Measurements from ENCODE around the gene RNF207. TPM values are rescaled to one million over a fixed set of nuclear protein-coding genes. Genes with fewer than 3 reads are reported as not detected.

The RNF207 gene
- total RNA-seq, 1 donor from 2014 or later: 31.0 TPM

DNA sequence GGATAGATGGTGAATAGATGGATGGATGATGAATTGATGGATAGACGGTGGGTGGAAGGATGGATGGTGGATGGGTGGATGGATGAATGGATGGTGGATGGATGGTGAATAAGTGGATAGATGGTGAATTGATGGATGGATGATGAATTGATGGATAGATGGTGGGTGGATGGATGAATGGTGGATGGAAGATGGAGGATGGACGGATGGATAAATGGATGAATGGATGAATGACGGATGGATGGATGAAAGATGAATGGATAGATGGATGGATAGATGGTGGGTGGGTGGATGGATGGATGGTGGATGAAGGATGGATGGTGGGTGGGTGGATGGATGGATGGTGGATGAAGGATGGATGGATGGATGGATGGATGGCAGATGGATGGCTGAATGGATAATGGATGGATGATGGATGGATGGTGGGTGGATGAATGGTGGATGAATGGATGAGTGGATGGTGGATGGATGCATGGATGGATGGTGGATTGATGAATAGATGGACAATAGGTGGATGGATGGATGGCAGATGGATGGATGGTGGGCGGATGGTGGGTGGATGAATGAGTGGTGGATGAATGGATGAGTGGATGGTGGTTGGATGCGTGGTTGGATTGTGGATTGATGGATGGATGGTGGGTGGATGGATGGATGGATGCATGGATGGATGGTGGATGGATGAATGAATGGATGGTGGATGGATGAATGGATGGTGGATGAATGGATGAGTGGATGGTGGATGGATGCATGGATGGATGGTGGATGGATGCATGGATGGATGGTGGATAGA lies 31.1 kb upstream of the RNF207 start:
- no peak for DNase-seq (ENCODE audit: extremely low read depth, low read depth, low spot score)

DNA sequence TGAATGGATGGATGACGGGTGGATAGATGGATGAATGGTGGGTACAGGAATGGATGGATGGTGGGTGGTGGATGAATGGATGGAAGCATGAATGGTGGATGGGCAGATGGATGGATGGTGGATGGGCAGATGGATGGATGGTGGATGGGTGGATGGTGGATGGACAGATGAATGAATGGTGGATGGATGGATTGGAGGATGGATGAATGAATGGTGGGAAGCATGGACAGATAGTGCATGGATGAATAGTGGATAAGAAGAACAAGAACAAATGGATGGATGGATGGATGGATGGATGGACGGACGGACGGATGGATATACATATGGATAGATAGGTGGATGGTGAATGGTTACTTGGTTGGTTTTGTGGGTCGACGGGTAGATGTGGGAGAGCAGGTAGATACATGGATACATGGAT lies 30.5 kb upstream of the RNF207 start:
- DNase-seq (ENCODE audit: extremely low read depth, low read depth, low spot score): no peak

GRCh38 chr1:6176779-6177178 lies 29.1 kb upstream of the RNF207 start:
- DNase-seq (ENCODE audit: extremely low read depth, low read depth, low spot score): no peak

- DNase-seq (ENCODE audit: extremely low read depth, low read depth, low spot score): no peak
Measured at GRCh38 chr1:6177681-6178380, 28.1 kb upstream of the RNF207 start.

GRCh38 chr1:6178751-6179563 lies 27.0 kb upstream of the RNF207 start:
- no peak for DNase-seq (ENCODE audit: extremely low read depth, low read depth, low spot score)

GRCh38 chr1:6179564-6180175 lies 26.2 kb upstream of the RNF207 start:
- no peak for DNase-seq (ENCODE audit: extremely low read depth, low read depth, low spot score)

GRCh38 chr1:6180268-6180706 lies 25.6 kb upstream of the RNF207 start, which contains the start of gene CHD5:
TSS of gene CHD5 (minus strand) at chr1:6180321. CDS start at chr1:6180023, 298 bp downstream.
- no peak for DNase-seq (ENCODE audit: extremely low read depth, low read depth, low spot score)

DNA sequence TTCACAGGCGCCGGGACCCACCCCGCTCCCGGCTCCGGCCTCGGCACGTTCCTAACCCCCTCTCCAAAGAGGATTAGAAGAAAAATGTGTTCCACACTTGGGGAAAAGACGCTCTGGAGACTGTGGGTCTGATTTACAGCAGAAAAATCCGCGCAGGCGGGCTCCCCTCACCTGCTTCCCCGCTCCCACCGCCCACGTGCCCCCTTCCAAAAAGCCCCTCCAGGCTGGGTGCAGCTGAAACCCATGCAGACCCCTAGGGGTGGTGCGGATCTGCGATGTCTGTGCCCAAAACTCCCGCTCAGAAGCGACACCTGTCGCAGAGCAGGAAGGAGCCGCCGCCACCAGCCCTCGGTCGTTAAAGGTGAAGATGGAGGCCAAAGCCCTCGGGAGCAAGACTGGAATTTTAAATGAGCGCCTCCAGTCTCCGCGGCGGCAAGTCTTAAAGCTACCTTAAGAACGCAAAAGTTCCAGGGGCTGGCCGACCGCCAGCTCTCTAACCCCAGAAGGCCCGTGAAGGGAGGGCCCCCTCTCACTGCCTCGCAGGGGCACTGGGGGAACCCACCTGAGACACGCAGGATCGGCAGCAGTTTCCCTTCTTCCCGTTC lies 25.1 kb upstream of the RNF207 start:
- no peak for DNase-seq (ENCODE audit: extremely low read depth, low read depth, low spot score)

DNA sequence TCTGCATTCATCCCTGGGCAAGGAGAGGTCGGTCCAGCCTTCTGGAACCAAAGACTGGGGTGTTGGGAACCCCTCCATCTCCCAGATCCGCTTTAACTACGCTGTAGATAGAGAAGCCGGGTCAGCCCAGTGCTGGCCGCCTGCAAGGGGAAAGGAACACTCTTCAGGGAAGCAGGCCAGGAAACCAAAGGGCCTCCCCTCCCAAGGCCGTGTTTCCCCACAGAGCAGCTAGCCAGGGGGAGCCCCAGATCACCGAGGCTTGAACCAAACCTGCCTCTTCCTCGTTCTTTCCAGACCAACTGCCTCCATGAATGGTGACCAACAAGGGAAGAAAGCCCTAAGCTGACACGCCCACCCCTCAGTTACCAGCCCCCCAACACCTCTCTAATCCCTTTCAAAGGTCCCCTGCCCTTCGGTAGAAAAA lies 24.6 kb upstream of the RNF207 start:
- no peak for DNase-seq (ENCODE audit: extremely low read depth, low read depth, low spot score)

DNA sequence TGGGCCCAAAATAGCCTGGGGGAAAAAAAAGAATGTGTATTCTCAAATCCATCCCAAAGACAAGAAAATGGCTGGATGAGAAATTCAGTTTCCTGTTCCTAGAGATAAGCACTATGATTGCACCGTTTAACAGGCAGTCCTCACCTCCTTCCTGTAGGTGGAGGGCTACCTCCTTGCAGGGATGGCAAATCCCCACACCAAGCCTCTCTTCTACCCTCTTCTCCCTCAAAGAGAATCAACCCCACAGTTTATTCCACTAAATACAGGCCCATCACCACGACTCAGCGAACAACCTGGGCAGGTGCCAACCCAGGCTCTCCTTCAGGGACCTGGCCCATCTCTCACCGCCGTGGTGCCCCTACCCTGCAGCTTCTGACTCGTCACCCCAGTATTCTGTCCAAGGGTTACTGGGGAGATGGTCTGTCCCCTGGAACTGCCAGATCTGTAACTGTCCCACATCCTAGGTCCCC lies 22.4 kb upstream of the RNF207 start:
- no peak for DNase-seq (ENCODE audit: extremely low read depth, low read depth, low spot score)

DNA sequence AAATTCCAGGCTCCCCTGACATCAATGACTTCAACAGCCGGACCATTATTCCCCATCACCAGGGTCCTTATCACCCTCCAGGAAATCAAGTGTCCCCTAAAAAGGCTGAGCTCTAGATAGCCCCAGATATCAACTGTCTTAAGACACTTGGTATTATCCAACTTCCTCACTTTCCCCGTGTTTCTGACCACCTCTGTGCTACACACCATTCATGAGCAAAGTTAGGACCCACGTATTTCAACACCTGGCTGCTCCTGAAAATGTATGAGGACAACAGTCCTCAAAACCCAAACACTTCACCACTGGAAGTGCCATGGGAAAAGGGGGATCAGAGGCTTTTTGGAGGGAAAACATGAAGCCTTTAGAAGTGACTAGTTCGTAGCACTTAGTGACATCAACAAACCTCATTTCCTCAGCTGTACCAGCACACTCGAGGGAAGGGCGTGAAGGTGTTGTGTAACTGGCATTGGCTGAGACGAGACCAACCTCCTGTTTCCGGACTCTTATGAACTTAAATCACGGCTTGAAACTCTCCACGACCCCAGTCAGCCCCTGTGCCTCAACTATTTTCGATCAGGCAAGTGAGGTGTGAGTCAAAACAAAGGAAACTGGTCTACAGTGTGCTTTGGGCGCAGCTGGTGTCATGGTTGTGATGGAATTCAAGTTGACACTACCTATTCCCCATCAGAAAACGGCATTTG lies 21.7 kb upstream of the RNF207 start:
- DNase-seq (ENCODE audit: extremely low read depth, low read depth, low spot score): no peak

DNA sequence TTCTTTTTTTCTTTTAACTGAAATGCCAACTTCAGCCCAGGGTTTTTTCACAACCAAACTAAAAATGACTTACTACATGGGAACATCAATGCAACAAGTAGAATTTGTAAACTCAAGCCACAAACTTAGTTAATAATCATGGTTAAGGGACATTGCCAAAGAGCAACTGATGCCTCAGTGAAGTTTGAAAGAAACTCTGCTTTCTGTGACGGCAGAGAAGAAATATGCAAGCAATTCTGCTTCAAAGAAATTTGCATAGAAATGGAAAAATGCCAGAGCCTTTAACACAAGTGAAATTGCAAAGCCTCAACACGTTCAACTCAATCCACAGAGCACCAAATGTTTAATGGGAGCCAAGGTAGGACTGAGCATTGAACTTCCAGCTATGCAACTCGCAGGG lies 20.8 kb upstream of the RNF207 start:
- no peak for DNase-seq (ENCODE audit: extremely low read depth, low read depth, low spot score)

- no peak for DNase-seq (ENCODE audit: extremely low read depth, low read depth, low spot score)
Measured at GRCh38 chr1:6185635-6186382, 20.1 kb upstream of the RNF207 start.

GRCh38 chr1:6188466-6188865 lies 17.5 kb upstream of the RNF207 start:
- no peak for DNase-seq (ENCODE audit: extremely low read depth, low read depth, low spot score)

DNA sequence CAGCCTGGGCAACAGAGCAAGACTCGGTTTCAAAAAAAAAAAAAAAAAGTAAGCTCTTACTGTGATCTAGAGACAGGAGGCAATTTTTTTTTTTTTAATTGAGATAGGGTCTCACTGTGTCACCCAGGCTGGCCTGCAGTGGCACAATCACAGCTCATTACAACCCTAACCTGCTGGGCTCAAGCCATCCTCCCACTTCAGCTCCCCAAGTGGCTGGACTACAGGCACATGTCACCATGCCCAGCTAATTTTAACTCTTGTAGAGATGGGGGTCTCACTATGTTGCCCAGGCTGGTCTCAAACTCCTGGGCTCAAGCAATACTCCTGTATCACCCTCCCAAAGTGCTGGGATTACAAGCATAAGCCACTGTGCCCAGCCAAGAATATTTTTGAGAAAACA lies 14.0 kb upstream of the RNF207 start:
- no peak for DNase-seq (ENCODE audit: extremely low read depth, low read depth, low spot score)

GRCh38 chr1:6197746-6198427 lies 8.0 kb upstream of the RNF207 start:
- no peak for DNase-seq (ENCODE audit: extremely low read depth, low read depth, low spot score)

GRCh38 chr1:6198646-6199297 lies 7.1 kb upstream of the RNF207 start:
- DNase-seq (ENCODE audit: extremely low read depth, low read depth, low spot score): no peak

All from glomerular endothelial cell (primary cell).